Cerebellar cortex (tissue), 1 donor: ENCODE measurements around the gene CDC16.
"Not testable (repeated sequence)": the region's sequence is repeated elsewhere in the genome, so short reads cannot be mapped to it uniquely, and the experiment has no call there.

Experiments used
- DNase-seq: peaks from one replicate; pipeline ENCODE4 v3.0.0-alpha.2; 2015; ENCODE audit warnings: low spot score

The CDC16 gene

GRCh38 chr13:114228176-114228575, 6.5 kb upstream of the CDC16 start:
- no peak for DNase-seq

- no peak for DNase-seq
Measured at GRCh38 chr13:114229506-114229905, 5.2 kb upstream of the CDC16 start.

- DNase-seq: no peak
Measured at GRCh38 chr13:114230117-114230516, 4.6 kb upstream of the CDC16 start.

- no peak for DNase-seq
Measured at GRCh38 chr13:114230575-114230974, 4.1 kb upstream of the CDC16 start.

DNA sequence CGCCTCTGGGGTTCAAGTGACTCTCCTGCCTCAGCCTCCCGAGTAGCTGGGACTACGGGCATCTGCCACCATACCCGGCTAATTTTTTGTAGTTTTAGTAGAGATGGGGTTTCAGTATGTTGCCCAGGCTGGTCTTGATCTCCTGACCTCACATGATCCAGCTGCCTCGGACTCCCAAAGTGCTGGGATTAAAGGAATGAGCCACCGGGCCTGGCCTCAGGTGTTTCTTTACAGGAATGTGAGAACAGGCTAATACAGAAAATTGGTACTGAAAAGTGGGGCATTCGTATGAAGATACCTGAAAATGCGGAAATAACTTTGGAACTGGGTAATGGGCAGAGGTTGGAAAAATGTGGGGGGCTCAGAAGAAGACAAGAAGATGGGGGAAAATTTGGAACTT, 2.8 kb upstream of the CDC16 start:
- DNase-seq: no peak

DNA sequence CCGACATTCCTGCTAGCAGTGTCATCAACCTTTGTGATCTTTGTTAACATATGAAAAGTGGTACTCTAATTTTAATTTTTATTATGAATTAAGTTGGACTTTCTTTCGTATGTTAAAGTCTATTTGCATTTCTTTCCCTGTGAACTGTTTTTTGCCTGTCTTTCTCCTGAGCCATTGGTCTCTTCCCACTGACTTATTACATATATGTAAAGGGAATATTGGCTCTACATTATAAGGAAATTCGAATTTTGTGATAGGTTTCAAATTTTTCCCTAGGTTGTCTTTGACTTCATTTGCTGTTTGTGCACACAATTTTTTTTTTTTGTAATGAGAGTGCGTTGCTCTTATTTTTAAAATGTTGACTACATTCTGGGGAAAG, 442 bp upstream of the CDC16 start:
- no peak for DNase-seq

- DNase-seq: peak; percentile 4
Measured at GRCh38 chr13:114235697-114236096, 1.0 kb downstream of the CDC16 start.

DNA sequence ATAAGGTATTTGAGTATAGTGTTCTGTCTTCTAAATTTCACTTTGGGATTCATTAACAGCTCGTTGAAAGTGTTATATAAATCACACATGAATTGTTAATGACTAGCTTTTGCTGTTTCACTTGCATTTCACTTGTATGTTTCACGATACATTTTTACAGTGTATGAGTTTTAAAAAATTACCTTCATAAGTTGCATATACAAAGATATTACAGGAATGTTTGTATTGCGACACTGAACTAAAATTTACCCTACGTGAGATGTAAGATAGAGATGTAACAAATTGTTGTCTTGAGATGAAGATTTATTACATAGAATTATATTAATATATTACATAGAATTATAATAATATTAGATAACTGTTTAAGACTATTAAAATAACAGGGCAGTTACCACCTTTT, 1.5 kb downstream of the CDC16 start:
- DNase-seq: no peak

DNA sequence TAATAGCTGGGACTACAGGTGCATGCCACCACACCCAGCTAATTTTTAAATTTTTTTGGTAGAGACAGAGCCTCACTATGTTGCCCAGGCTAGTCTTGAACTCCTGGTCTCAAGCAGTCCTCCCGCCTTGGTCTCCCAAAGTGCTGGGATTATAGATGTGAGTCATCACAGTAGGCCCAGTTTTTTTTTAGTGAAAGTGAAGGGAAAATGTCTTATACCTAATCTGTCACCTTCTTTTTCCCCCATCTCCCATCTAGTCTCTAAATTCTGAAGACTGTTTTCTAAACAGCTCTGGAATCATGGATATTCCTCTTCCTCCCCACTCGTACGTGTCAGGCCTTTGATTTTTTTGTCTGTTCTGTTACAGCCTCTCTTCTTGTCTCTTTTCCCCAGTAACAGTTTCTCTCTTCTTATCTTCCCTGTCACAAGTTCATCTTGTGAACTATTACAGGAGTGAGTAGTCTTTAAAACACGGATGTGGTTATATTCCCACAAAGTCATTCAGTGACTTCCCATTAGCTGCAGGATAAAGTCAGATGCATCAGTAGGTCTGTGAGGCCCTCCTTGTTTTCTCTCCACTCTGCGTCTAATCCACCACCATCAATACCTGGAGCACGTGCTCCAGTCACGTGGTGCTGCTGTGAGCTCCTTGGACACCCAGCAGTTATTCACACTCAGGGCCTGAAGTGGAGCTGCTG, 2.9 kb downstream of the CDC16 start:
- no peak for DNase-seq

DNA sequence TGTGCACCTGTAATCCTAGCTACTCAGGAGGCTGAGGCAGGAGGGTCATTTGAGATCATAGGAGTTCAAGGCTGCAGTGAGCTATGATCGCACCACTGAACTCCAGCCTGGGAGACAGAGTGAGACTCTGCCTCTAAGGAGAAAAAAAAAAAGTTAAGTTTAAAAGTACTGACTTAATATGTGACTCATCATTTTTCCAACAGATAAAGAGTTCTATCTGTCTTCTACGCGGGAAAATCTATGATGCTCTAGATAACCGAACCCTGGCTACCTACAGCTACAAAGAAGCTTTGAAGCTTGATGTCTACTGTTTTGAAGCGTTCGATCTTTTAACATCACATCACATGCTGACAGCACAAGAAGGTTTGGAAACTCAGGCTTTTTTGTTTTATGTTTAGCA, 7.2 kb downstream of the CDC16 start:
- no peak for DNase-seq

GRCh38 chr13:114243971-114244370, 9.3 kb downstream of the CDC16 start:
- no peak for DNase-seq

DNA sequence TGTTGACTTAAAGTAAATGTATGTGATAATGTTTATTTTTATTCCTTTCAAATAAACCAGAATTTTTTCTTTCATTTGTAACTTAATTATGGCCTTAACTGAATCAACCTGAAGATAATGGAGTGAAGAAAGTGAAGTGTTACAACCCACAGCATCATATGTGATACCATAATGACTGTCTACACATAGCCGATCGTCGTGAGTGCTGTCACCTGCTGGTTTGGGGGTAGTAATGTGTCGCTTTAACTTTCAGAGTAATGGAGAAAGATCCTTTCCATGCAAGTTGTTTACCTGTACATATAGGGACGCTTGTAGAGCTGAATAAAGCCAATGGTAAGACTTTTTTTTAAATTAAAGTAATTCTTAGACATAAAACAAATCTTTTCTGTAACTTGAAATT, 9.9 kb downstream of the CDC16 start:
- no peak for DNase-seq

DNA sequence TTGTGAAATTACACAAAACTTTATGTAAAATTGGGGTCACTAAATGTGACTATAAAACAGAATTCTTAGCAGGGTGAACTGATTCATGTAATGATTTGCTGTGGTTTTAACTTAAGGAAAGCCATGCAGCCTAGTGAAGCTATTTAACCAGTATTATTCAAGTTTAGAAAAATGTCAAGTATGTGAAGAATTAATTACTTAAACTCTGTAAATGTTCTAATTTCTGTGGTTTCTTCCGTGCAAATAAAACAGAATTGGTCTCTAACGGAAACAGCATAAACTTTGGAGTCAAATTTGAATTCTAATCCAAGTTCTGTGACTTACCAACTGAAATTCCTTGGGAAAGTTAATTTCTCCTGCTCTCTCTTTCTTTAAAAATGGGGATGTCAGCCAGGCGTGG, 13.3 kb downstream of the CDC16 start:
- DNase-seq: no peak

GRCh38 chr13:114249077-114249476, 14.4 kb downstream of the CDC16 start:
- no peak for DNase-seq

- not testable (repeated sequence) for DNase-seq
Measured at GRCh38 chr13:114251639-114252440, 17.1 kb downstream of the CDC16 start.

- no peak for DNase-seq
Measured at GRCh38 chr13:114256547-114256946, 21.9 kb downstream of the CDC16 start.

DNA sequence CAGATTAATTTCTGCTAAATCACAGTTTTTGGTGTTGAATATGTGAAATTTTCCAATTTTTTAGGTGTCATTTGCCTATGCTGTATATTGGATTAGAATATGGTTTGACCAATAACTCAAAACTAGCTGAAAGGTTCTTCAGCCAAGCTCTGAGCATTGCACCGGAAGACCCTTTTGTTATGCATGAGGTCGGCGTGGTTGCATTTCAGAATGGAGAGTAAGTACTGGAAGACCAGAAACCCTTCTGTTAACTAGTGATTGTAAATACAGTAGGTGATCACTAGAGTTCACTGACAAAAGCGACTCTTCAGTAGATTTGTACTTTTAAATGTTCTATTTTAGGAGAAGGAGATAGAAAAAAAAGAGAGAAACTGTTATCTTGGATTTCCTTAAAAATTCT, 22.3 kb downstream of the CDC16 start:
- DNase-seq: no peak

DNA sequence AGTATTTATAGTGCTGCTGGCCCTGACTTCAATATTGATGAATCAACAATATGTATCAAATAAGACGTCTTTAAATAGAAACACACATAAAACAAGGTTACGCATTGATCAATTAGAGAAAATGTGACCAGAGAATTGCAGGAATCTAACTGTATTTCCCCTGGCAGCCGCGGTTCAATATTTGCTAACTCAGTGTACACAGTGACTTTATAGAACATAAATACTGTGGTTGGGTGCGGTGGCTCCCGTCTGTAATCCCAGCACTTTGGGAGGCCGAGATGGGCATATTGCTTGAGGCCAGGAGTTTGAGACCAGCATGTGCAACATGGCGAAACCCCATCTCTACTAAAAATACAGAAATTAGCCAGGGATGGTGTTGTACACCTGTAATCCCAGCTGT, 23.9 kb downstream of the CDC16 start:
- no peak for DNase-seq

GRCh38 chr13:114259374-114259773, 24.7 kb downstream of the CDC16 start:
- DNase-seq: no peak

DNA sequence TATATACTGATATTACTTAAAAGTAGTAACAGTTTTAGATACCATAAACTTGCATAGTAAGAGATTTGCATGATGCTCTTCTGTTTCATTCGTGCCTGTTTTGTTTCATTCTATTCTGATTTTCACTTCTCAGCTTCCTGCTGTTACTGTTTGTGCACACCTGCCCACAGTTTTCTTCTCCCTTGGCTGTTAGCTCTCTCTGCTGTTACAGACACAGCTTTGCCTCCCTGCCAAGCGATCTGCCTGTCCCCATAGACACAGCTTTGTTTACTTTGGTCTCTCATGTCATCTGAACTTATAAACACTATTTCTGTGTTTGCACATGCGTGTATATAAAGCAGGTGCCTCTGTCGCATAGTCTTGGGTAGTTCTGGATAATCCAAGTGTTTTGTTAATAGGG, 25.3 kb downstream of the CDC16 start:
- no peak for DNase-seq

DNA sequence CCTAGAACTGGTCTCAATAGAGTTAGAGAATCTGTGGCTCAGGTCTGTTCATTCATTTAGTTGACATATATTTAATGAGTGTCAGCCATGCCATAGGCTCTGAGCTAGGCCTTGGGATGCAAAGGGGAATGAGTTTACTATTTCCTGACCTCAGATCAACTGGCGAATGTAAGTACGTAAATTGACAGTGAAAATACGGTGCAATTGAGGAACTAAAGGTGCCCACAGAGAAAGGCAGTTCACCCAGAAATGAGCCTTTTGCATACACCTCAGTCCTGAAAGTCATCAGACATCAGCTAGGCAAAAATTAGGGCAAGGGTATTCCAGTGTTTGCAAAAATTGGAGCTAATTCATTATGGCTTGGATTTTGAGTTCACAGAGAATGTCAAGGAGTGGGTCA, 26.1 kb downstream of the CDC16 start:
- DNase-seq: no peak

DNA sequence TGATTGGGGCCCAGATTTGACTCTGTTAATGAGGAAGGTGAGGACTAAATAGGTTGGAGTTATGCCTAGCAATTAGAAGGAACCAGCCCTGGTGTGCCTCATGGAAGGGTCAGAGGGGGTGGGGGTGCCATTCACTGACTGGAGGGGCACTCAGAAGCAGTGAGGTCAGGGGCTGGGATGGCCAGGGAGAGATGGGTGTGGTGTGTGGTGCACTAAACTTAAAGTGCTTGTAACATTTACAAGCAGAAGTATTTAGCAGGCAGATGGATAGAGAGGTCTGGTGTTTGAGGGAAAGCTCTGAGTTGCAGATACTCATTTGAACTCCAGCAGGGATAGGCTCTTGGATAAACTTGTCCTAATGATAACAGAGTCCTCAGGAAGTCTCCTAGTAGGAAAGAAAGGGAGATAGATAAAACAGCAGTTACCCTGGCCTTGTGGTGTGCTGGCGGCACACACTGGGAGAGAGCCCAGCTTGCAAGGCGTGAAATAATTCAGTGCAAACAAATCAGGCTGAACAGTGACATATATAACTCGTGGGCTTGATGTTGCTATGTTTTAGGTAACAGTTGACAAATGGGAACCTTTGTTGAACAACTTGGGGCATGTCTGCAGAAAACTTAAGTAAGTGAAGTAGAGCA, 26.8 kb downstream of the CDC16 start:
- DNase-seq: no peak

- DNase-seq: no peak
Measured at GRCh38 chr13:114263578-114263977, 28.9 kb downstream of the CDC16 start.
